ENCODE results near the gene DNAJB13.

The DNAJB13 gene

GRCh38 chr11:74004759-74005615, 54.2 kb downstream of the DNAJB13 start:
- 0 out of 2 replicates have a peak, but pooled peaks cover 4% of the 10 kb centered on the region for H3K4me1 ChIP-seq (ENCODE audit: insufficient read depth, low read length)
- H3K27ac ChIP-seq (ENCODE audit: low read depth, low read length): no peak overlapping the region
- no peak overlapping the region for H3K9ac ChIP-seq (ENCODE audit: low read depth, low read length)
- WGBS: 83% methylated on average over 11 of the region's 11 CpGs
- H3K4me3 ChIP-seq (ENCODE audit: low read length): no peak overlapping the region
- no peaks in the 10 kb centered on the region for H3K9me3 ChIP-seq (ENCODE audit: insufficient read depth, low read depth, low read length)
- H3K36me3 ChIP-seq (ENCODE audit: insufficient read depth, low read length): no peaks in the 10 kb centered on the region
- no peaks in the 10 kb centered on the region for H3K27me3 ChIP-seq (ENCODE audit: insufficient read depth, low read length)

GRCh38 chr11:74005721-74006517, 55.1 kb downstream of the DNAJB13 start:
- no peak overlapping the region for H3K27ac ChIP-seq (ENCODE audit: low read depth, low read length)
- H3K9me3 ChIP-seq (ENCODE audit: insufficient read depth, low read depth, low read length): no peaks in the 10 kb centered on the region
- no peak overlapping the region for H3K4me3 ChIP-seq (ENCODE audit: low read length)
- H3K4me1 ChIP-seq (ENCODE audit: insufficient read depth, low read length): no peaks in the 10 kb centered on the region
- no peaks in the 10 kb centered on the region for H3K36me3 ChIP-seq (ENCODE audit: insufficient read depth, low read length)
- H3K27me3 ChIP-seq (ENCODE audit: insufficient read depth, low read length): no peaks in the 10 kb centered on the region
- 92% methylated on average over 29 of the region's 29 CpGs for WGBS
- no peak overlapping the region for H3K9ac ChIP-seq (ENCODE audit: low read depth, low read length)

GRCh38 chr11:74006743-74007304, 56.0 kb downstream of the DNAJB13 start:
- H3K36me3 ChIP-seq (ENCODE audit: insufficient read depth, low read length): no peaks in the 10 kb centered on the region
- no peak overlapping the region for H3K27ac ChIP-seq (ENCODE audit: low read depth, low read length)
- H3K4me3 ChIP-seq (ENCODE audit: low read length): no peak overlapping the region
- WGBS: 88% methylated on average over 7 of the region's 7 CpGs
- no peak overlapping the region for H3K9ac ChIP-seq (ENCODE audit: low read depth, low read length)
- H3K4me1 ChIP-seq (ENCODE audit: insufficient read depth, low read length): no peaks in the 10 kb centered on the region
- no peaks in the 10 kb centered on the region for H3K9me3 ChIP-seq (ENCODE audit: insufficient read depth, low read depth, low read length)
- H3K27me3 ChIP-seq (ENCODE audit: insufficient read depth, low read length): no peaks in the 10 kb centered on the region

GRCh38 chr11:74007691-74008372, 57.0 kb downstream of the DNAJB13 start:
- Histone ChIP-seq H3K36me3 (ENCODE audit: insufficient read depth, low read length) (peaks cover 5% of the 10 kb centered on the region; the same call in 1 of the 2 replicates), H3K27ac (ENCODE audit: low read depth, low read length) (no peak overlapping the region), H3K4me3 (ENCODE audit: low read length) (no peak overlapping the region), H3K9me3 (ENCODE audit: insufficient read depth, low read depth, low read length) (no peaks in the 10 kb centered on the region), H3K4me1 (ENCODE audit: insufficient read depth, low read length) (no peaks in the 10 kb centered on the region), H3K9ac (ENCODE audit: low read depth, low read length) (no peak overlapping the region), H3K27me3 (ENCODE audit: insufficient read depth, low read length) (no peaks in the 10 kb centered on the region)
- WGBS: 94% methylated on average over 6 of the region's 6 CpGs

- Histone ChIP-seq H3K36me3 (ENCODE audit: insufficient read depth, low read length) (peaks cover 7% of the 10 kb centered on the region; the same call in 1 of the 2 replicates), H3K27me3 (ENCODE audit: insufficient read depth, low read length) (no peaks in the 10 kb centered on the region), H3K9me3 (ENCODE audit: insufficient read depth, low read depth, low read length) (no peaks in the 10 kb centered on the region), H3K27ac (ENCODE audit: low read depth, low read length) (no peak within 1 kb of the TSS), H3K4me1 (ENCODE audit: insufficient read depth, low read length) (no peaks in the 10 kb centered on the region), H3K9ac (ENCODE audit: low read depth, low read length) (no peak within 1 kb of the TSS), H3K4me3 (ENCODE audit: low read length) (no peak within 1 kb of the TSS)
- WGBS: 86% methylated on average over 9 of the region's 9 CpGs
Measured at GRCh38 chr11:74008373-74009229, 57.8 kb downstream of the DNAJB13 start, which contains the start of gene UCP3. TSS of gene UCP3 (minus strand) at chr11:74009085. CDS start at chr11:74007042, 2,043 bp downstream.

GRCh38 chr11:74009230-74009547, 58.4 kb downstream of the DNAJB13 start:
- Histone ChIP-seq H3K4me3 (ENCODE audit: low read length) (no peak overlapping the region), H3K27ac (ENCODE audit: low read depth, low read length) (no peak overlapping the region), H3K4me1 (ENCODE audit: insufficient read depth, low read length) (no peaks in the 10 kb centered on the region), H3K9me3 (ENCODE audit: insufficient read depth, low read depth, low read length) (no peaks in the 10 kb centered on the region), H3K27me3 (ENCODE audit: insufficient read depth, low read length) (no peaks in the 10 kb centered on the region), H3K36me3 (ENCODE audit: insufficient read depth, low read length) (peaks cover 7% of the 10 kb centered on the region; the same call in 1 of the 2 replicates), H3K9ac (ENCODE audit: low read depth, low read length) (no peak overlapping the region)
- WGBS: 95% methylated on average over 3 of the region's 3 CpGs

- no peaks in the 10 kb centered on the region for H3K27me3 ChIP-seq (ENCODE audit: insufficient read depth, low read length)
- no peak overlapping the region for H3K4me3 ChIP-seq (ENCODE audit: low read length)
- H3K9ac ChIP-seq (ENCODE audit: low read depth, low read length): no peak overlapping the region
- 88% methylated on average over 5 of the region's 5 CpGs for WGBS
- H3K9me3 ChIP-seq (ENCODE audit: insufficient read depth, low read depth, low read length): no peaks in the 10 kb centered on the region
- H3K4me1 ChIP-seq (ENCODE audit: insufficient read depth, low read length): no peaks in the 10 kb centered on the region
- H3K36me3 ChIP-seq (ENCODE audit: insufficient read depth, low read length): peaks cover 7% of the 10 kb centered on the region; the same call in 1 of the 2 replicates
- no peak overlapping the region for H3K27ac ChIP-seq (ENCODE audit: low read depth, low read length)
Measured at GRCh38 chr11:74009675-74010305, 59.0 kb downstream of the DNAJB13 start.

- 93% methylated on average over 8 of the region's 9 CpGs for WGBS
- Histone ChIP-seq H3K27ac (ENCODE audit: low read depth, low read length) (no peak overlapping the region), H3K27me3 (ENCODE audit: insufficient read depth, low read length) (no peaks in the 10 kb centered on the region), H3K9me3 (ENCODE audit: insufficient read depth, low read depth, low read length) (no peaks in the 10 kb centered on the region), H3K4me1 (ENCODE audit: insufficient read depth, low read length) (no peaks in the 10 kb centered on the region), H3K9ac (ENCODE audit: low read depth, low read length) (no peak overlapping the region), H3K36me3 (ENCODE audit: insufficient read depth, low read length) (peaks cover 7% of the 10 kb centered on the region; the same call in 1 of the 2 replicates), H3K4me3 (ENCODE audit: low read length) (no peak overlapping the region)
Measured at GRCh38 chr11:74010306-74011300, 59.8 kb downstream of the DNAJB13 start.

- no peaks in the 10 kb centered on the region for H3K9me3 ChIP-seq (ENCODE audit: insufficient read depth, low read depth, low read length)
- WGBS: 91% methylated on average over 8 of the region's 8 CpGs
- no peak overlapping the region for H3K4me3 ChIP-seq (ENCODE audit: low read length)
- peaks cover 10% of the 10 kb centered on the region for H3K36me3 ChIP-seq (ENCODE audit: insufficient read depth, low read length)
- no peaks in the 10 kb centered on the region for H3K4me1 ChIP-seq (ENCODE audit: insufficient read depth, low read length)
- no peak overlapping the region for H3K9ac ChIP-seq (ENCODE audit: low read depth, low read length)
- no peaks in the 10 kb centered on the region for H3K27me3 ChIP-seq (ENCODE audit: insufficient read depth, low read length)
- no peak overlapping the region for H3K27ac ChIP-seq (ENCODE audit: low read depth, low read length)
Measured at GRCh38 chr11:74011360-74012073, 60.7 kb downstream of the DNAJB13 start.

Measured in HUES64 (cell line).